ENCODE results near the gene SOWAHD. TPM values are rescaled to one million over a fixed set of nuclear protein-coding genes. Genes with fewer than 3 reads are reported as not detected.
A peak's percentile ranks its signal among the peaks of the same experiment; 100 is the strongest.
"Not testable (repeated sequence)": the region's sequence is repeated elsewhere in the genome, so short reads cannot be mapped to it uniquely, and the experiment has no call there.

Gene SOWAHD
- total and polyA plus RNA-seq, 9 donors: 0.41 to 1.1 (median 0.61) TPM

GRCh38 chrX:119735467-119735866, 22.9 kb upstream of the SOWAHD start:
- Histone ChIP-seq H3K27me3 (ENCODE audit: control insufficient read depth, insufficient read depth, low read length) (no peaks in the 10 kb centered on the region), H3K4me3 (ENCODE audit: low read length) (no peak overlapping the region), H3K27ac (ENCODE audit: low read length) (peak overlapping the region; percentile 55), H3K36me3 (ENCODE audit: control insufficient read depth, insufficient read depth, low read length) (no peaks in the 10 kb centered on the region), H3K4me1 (ENCODE audit: control insufficient read depth, insufficient read depth, low read length) (peaks cover 6% of the 10 kb centered on the region), H3K9me3 (replicated peaks; ENCODE audit: control insufficient read depth, low read depth, low read length) (no peaks in the 10 kb centered on the region)
- peak; percentile 61 for DNase-seq
- WGBS (ENCODE audit: insufficient coverage): 66% methylated on average over 4 of the region's 6 CpGs

- Histone ChIP-seq H3K27me3 (ENCODE audit: control insufficient read depth, insufficient read depth, low read length) (no peaks in the 10 kb centered on the region), H3K4me1 (ENCODE audit: control insufficient read depth, insufficient read depth, low read length) (peaks cover 6% of the 10 kb centered on the region), H3K4me3 (ENCODE audit: low read length) (no peak overlapping the region), H3K36me3 (ENCODE audit: control insufficient read depth, insufficient read depth, low read length) (no peaks in the 10 kb centered on the region), H3K27ac (ENCODE audit: low read length) (no peak overlapping the region), H3K9me3 (replicated peaks; ENCODE audit: control insufficient read depth, low read depth, low read length) (no peaks in the 10 kb centered on the region)
- WGBS (ENCODE audit: insufficient coverage): 60% methylated on average over 3 of the region's 12 CpGs
- DNase-seq: no peak
These were observed 22.1 kb upstream of the SOWAHD start for GRCh38 chrX:119736206-119736764.

- H3K4me3 ChIP-seq (ENCODE audit: low read length): no peak overlapping the region
- no peaks in the 10 kb centered on the region for H3K9me3 ChIP-seq (replicated peaks; ENCODE audit: control insufficient read depth, low read depth, low read length)
- peak; percentile 16 for DNase-seq
- no peaks in the 10 kb centered on the region for H3K36me3 ChIP-seq (ENCODE audit: control insufficient read depth, insufficient read depth, low read length)
- WGBS (ENCODE audit: insufficient coverage): 72% methylated on average over 4 of the region's 5 CpGs
- no peak overlapping the region for H3K27ac ChIP-seq (ENCODE audit: low read length)
- no peaks in the 10 kb centered on the region for H3K27me3 ChIP-seq (ENCODE audit: control insufficient read depth, insufficient read depth, low read length)
- peaks cover 6% of the 10 kb centered on the region for H3K4me1 ChIP-seq (ENCODE audit: control insufficient read depth, insufficient read depth, low read length)
These were observed 19.6 kb upstream of the SOWAHD start for GRCh38 chrX:119738742-119739141.

- no peak for DNase-seq
- H3K4me1 ChIP-seq (ENCODE audit: control insufficient read depth, insufficient read depth, low read length): no peaks in the 10 kb centered on the region
- no CpG with 5 or more reads among the region's 4 CpGs for WGBS (ENCODE audit: insufficient coverage)
- no peak overlapping the region for H3K27ac ChIP-seq (ENCODE audit: low read length)
- no peaks in the 10 kb centered on the region for H3K9me3 ChIP-seq (replicated peaks; ENCODE audit: control insufficient read depth, low read depth, low read length)
- no peaks in the 10 kb centered on the region for H3K36me3 ChIP-seq (ENCODE audit: control insufficient read depth, insufficient read depth, low read length)
- H3K27me3 ChIP-seq (ENCODE audit: control insufficient read depth, insufficient read depth, low read length): no peaks in the 10 kb centered on the region
- H3K4me3 ChIP-seq (ENCODE audit: low read length): no peak overlapping the region
These were observed 13.0 kb upstream of the SOWAHD start for GRCh38 chrX:119745283-119745848.

GRCh38 chrX:119750131-119750530, 8.3 kb upstream of the SOWAHD start:
- not testable (repeated sequence) for DNase-seq; H3K27me3 ChIP-seq (ENCODE audit: control insufficient read depth, insufficient read depth, low read length); H3K4me1 ChIP-seq (ENCODE audit: control insufficient read depth, insufficient read depth, low read length); H3K4me3 ChIP-seq (ENCODE audit: low read length); H3K36me3 ChIP-seq (ENCODE audit: control insufficient read depth, insufficient read depth, low read length); H3K9me3 ChIP-seq (replicated peaks; ENCODE audit: control insufficient read depth, low read depth, low read length); H3K27ac ChIP-seq (ENCODE audit: low read length)
- 41% methylated on average over 5 of the region's 9 CpGs for WGBS (ENCODE audit: insufficient coverage)

- not testable (repeated sequence) for H3K4me3 ChIP-seq (ENCODE audit: low read length); H3K36me3 ChIP-seq (ENCODE audit: control insufficient read depth, insufficient read depth, low read length); H3K4me1 ChIP-seq (ENCODE audit: control insufficient read depth, insufficient read depth, low read length); H3K27me3 ChIP-seq (ENCODE audit: control insufficient read depth, insufficient read depth, low read length); DNase-seq; H3K27ac ChIP-seq (ENCODE audit: low read length); H3K9me3 ChIP-seq (replicated peaks; ENCODE audit: control insufficient read depth, low read depth, low read length)
- 94% methylated on average over 8 of the region's 27 CpGs for WGBS (ENCODE audit: insufficient coverage)
These were observed 7.6 kb upstream of the SOWAHD start for GRCh38 chrX:119750751-119751150.

GRCh38 chrX:119753001-119753400, 5.4 kb upstream of the SOWAHD start:
- Histone ChIP-seq H3K27me3 (ENCODE audit: control insufficient read depth, insufficient read depth, low read length) (peaks cover 8% of the 10 kb centered on the region), H3K27ac (ENCODE audit: low read length) (no peak overlapping the region), H3K9me3 (replicated peaks; ENCODE audit: control insufficient read depth, low read depth, low read length) (no peaks in the 10 kb centered on the region), H3K36me3 (ENCODE audit: control insufficient read depth, insufficient read depth, low read length) (no peaks in the 10 kb centered on the region), H3K4me3 (ENCODE audit: low read length) (no peak overlapping the region), H3K4me1 (ENCODE audit: control insufficient read depth, insufficient read depth, low read length) (peaks cover 12% of the 10 kb centered on the region)
- WGBS (ENCODE audit: insufficient coverage): 100% methylated on average over 1 of the region's 3 CpGs
- DNase-seq: no peak

- Histone ChIP-seq H3K4me1 (ENCODE audit: control insufficient read depth, insufficient read depth, low read length) (peaks cover 12% of the 10 kb centered on the region), H3K4me3 (ENCODE audit: low read length) (no peak overlapping the region), H3K36me3 (ENCODE audit: control insufficient read depth, insufficient read depth, low read length) (no peaks in the 10 kb centered on the region), H3K27ac (ENCODE audit: low read length) (no peak overlapping the region), H3K9me3 (replicated peaks; ENCODE audit: control insufficient read depth, low read depth, low read length) (no peaks in the 10 kb centered on the region), H3K27me3 (ENCODE audit: control insufficient read depth, insufficient read depth, low read length) (peaks cover 15% of the 10 kb centered on the region)
- WGBS (ENCODE audit: insufficient coverage): no CpG with 5 or more reads among the region's 8 CpGs
- peak; percentile 20 for DNase-seq
These were observed 4.6 kb upstream of the SOWAHD start for GRCh38 chrX:119753639-119754257.

- Histone ChIP-seq H3K27me3 (ENCODE audit: control insufficient read depth, insufficient read depth, low read length) (peaks cover 31% of the 10 kb centered on the region), H3K4me3 (ENCODE audit: low read length) (no peak overlapping the region), H3K4me1 (ENCODE audit: control insufficient read depth, insufficient read depth, low read length) (peaks cover 15% of the 10 kb centered on the region), H3K27ac (ENCODE audit: low read length) (peak overlapping the region; percentile 29), H3K36me3 (ENCODE audit: control insufficient read depth, insufficient read depth, low read length) (no peaks in the 10 kb centered on the region), H3K9me3 (replicated peaks; ENCODE audit: control insufficient read depth, low read depth, low read length) (no peaks in the 10 kb centered on the region)
- 64% methylated on average over 6 of the region's 7 CpGs for WGBS (ENCODE audit: insufficient coverage)
- peak; percentile 37 for DNase-seq
These were observed 2.3 kb upstream of the SOWAHD start for GRCh38 chrX:119755981-119756533.

- H3K27ac ChIP-seq (ENCODE audit: low read length): no peak overlapping the region
These were observed 1.3 kb upstream of the SOWAHD start for GRCh38 chrX:119756926-119757635.

More at GRCh38 chrX:119756926-119757635, 1.3 kb upstream of the SOWAHD start:
- no peaks in the 10 kb centered on the region for H3K9me3 ChIP-seq (replicated peaks; ENCODE audit: control insufficient read depth, low read depth, low read length)
- no peaks in the 10 kb centered on the region for H3K36me3 ChIP-seq (ENCODE audit: control insufficient read depth, insufficient read depth, low read length)
- 75% methylated on average over 6 of the region's 10 CpGs for WGBS (ENCODE audit: insufficient coverage)
- H3K4me3 ChIP-seq (ENCODE audit: low read length): no peak overlapping the region
- H3K4me1 ChIP-seq (ENCODE audit: control insufficient read depth, insufficient read depth, low read length): peaks cover 15% of the 10 kb centered on the region
- DNase-seq: no peak
- H3K27me3 ChIP-seq (ENCODE audit: control insufficient read depth, insufficient read depth, low read length): peaks cover 31% of the 10 kb centered on the region
